Stimulated activated CD8-positive, alpha-beta memory T cell treated with anti-CD3 and anti-CD28 coated beads, Interleukin-4, amount 100 ng/mL, for 1 hour (primary cell): ENCODE measurements around the gene PRR36.
"Not testable (repeated sequence)": the region's sequence is repeated elsewhere in the genome, so short reads cannot be mapped to it uniquely, and the experiment has no call there.

Source experiments
- DNase-seq, 2 donors: peaks; one replicate each; pipeline ENCODE4 v3.0.0-alpha.2; 2020; ENCODE audit warnings: low read depth in 2 of 2, low spot score in 1 of 2

Gene PRR36

DNA sequence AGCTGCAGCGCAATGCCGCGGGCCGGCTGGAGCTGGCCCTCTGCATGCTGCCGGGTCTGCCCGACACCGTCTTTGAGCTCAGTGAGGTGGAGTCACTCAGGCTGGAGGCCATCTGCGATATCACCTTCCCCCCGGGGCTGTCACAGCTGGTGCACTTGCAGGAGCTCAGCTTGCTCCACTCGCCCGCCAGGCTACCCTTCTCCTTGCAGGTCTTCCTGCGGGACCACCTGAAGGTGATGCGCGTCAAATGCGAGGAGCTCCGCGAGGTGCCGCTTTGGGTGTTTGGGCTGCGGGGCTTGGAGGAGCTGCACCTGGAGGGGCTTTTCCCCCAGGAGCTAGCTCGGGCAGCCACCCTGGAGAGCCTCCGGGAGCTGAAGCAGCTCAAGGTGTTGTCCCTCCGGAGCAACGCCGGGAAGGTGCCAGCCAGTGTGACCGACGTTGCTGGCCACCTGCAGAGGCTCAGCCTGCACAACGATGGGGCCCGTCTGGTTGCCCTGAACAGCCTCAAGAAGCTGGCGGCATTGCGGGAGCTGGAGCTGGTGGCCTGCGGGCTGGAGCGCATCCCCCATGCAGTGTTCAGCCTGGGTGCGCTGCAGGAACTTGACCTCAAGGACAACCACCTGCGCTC is 25.7 kb upstream of the PRR36 start:
- no peak for DNase-seq

DNA sequence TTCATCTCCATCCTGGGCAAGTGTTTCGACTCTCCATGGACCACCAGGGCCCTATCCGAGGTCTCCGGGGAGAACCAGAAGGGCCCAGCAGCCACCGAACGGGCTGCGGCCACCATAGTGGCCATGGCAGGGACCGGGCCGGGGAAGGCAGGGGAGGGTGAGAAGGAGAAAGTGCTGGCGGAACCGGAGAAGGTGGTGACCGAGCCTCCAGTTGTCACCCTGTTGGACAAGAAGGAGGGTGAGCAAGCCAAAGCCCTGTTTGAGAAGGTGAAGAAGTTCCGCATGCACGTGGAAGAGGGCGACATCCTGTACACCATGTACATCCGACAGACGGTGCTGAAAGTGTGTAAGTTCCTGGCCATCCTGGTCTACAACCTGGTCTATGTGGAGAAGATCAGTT is 24.8 kb upstream of the PRR36 start:
- DNase-seq = no peak

DNA sequence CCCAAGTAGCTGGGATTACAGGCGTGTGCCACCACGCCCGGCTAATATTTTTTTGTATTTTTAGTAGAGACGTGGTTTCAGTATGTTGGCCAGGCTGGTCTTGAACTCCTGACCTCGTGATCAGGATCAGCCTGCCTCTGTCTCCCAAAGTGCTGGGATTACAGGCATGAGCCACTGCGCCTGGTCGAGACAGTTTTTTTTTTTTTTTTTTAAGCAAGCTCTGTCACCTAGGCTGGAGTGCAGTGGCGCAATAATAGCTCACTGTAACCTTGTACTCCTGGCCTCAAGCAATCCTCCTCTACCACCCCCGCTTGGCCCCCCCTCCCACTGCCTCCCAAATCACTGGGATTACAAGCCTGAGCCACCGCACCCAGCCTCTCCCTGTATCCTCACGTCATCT is 23.1 kb upstream of the PRR36 start:
- no peak for DNase-seq

DNA sequence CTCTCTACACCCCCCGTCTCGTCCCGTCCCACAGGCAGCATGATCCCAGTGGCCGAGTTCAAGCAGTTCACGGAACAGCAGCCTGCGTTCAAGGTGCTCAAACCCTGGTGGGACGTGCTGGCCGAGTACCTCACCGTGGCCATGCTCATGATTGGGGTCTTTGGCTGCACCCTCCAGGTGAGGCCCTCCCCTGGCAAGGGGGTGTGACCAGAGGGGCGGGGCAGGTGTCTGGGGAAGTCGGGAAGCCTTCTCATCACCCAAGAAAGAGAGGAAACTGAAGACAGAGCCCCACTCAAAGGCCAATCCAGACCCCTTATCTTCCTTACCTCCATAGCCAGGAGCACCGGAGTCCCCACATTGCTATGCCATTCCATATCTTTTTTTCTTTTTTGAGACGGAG is 21.4 kb upstream of the PRR36 start:
- no peak for DNase-seq

DNA sequence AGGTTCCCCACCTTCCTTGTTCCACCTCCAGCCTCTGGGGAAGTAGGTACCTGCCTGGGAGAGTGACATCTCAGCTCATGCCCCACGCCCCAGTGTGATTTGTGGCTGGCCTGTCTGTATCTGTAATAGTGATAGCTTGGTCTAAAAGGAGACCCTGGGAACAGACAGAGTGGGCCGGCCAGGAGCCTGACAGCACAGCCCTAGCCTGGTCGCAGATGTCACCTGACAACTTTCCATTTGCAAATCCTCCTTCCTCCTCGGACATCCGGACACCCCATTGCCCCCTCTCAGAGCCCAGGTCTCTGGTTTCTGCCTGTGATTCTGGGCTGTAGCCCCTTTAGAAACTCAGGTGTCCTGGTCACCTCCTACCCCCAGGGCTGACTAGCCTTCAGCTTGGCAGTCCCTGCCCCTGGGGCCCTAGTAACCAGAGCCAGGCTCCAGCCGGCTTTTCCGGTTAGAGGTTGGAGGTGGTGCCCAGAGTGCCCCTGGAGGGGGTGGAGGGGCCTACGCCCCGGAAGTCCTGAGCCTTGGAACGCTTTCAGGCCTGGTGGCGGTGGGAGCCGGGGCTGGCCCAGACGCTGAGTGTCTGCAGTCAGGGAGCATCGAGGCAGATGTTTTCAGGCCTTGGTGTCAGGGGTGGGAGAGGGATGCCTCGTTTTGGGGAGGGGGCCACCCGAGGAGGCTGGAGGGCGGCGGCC is 20.6 kb upstream of the PRR36 start:
- DNase-seq = no peak

DNA sequence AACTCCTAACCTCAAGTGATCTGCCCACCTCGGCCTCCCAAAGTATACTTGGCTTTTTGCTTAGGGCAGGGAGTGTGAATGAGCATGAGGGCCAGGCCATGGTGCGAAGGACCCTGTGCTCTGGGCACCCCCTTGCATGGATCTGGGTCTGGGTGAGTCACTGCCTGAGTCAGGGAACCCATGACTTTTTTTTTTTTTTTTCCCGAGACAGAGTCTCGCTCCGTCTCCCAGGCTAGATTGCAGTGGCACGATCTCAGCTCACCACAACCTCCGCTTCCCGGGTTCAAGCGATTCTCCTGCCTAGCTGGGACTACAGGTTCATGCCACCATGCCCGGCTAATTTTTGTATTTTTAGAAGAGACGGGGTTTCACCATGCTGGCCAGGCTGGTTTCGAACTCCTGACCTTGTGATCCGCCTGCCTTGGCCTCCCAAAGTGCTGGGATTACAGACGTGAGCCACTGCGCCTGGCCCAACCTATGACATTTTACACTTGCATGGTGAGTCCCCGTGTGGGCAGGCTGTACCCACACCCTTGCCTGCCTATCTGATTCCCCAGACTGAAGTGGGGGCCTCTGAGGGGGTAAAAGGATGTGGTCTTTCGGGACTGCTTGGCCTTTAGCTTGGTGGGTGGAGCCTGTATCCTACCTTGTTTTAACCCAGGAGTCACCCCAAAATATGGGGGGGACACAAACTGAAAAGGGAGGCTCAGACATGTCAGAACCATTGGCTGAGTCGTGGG is 19.3 kb upstream of the PRR36 start:
- not testable (repeated sequence) for DNase-seq

DNA sequence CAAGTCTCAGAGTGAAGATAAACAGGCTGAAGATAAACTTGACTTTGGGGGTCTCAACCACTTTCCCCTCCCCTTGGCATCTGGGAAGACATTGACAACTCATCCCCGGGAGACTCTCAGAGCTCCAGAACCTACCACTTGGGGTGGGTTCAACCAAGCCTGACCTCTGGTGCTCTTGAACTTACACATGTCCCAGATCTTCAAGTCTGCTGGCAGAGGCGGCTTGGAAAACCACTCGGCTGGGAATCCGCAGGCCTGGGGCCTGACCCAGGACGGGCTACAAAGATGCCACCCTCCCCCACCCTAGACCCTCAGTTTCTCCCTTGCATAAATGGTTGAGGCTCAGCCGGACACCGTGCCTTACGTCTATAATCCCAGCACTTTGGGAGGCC is 14.6 kb upstream of the PRR36 start:
- no peak for DNase-seq

DNA sequence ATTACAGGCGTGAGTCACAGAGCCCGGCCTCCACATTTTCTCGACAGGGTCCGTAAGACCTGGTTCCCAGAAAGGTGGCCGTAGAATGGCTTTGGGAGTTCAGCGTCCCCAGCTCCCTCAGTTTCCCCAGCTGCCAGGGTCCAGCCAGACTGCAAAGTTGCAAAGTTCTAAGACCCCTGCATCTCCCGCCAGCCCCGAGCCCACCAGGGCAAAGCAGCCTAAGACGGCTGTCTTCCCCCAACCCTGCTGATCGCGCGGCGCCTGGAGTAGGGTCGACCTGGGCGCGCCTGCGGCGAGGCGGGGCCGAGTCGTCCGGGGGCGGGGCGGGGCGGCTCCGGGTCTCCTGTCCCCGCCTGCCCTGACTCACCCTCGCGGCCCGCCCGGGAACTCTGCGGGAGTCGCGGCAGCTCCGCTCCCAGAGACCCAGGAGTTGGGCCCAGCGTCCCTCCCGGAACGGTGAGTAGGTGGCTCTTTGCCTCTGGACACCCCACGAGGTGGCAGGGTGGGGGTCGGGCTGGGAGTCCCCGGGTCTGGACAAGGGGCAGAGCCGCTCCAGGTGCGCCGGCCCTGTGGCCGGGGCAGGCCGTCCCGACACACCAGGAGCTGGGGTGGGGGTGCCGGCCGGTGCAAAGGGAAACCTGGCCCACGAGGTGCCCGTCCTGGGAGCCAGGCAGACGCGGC is 14.1 kb upstream of the PRR36 start, which contains the start of gene LRRC8E:
LRRC8E (plus strand) TSS at position 366 of the 681 bp plus-strand sequence. CDS start 7,094 bp downstream, outside the sequence.
- DNase-seq = peak in 1 of 2 donors; percentile 16

DNA sequence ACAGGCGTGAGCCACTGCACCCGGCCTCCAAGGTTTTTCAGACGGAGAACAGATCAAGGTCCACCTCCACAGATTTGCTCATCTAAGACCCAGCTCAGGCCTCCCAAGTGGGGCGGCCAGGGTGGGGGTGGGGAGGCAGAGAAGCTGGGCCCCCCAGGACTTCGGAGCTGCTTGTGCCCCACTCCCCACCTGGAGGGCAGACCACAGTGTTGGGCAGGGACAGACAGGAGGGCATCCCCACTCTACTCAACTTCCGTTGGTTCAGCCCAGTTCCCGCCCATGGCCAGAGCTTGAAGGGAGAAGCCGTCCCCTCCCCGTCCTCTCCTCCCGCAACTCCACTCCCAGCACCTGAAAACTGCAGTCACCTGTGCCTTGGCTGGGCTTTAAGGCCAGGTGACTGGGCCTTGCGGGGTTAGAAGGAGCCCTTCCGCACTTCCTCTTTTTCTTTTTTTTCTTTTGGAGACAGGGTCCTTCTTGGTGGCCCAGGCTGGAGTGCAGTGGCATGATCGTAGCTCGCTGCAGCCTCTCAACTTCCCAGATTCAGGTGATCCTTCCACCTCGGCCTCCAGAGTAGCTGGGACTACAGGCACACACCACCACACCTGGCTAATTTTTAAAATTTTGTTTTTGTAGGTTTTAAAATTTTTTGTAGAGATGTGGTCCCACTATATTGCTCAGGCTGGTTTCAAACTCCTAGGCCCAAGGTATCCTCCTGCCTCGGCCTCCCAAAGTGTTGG is 13.4 kb upstream of the PRR36 start:
- no peak for DNase-seq

DNA sequence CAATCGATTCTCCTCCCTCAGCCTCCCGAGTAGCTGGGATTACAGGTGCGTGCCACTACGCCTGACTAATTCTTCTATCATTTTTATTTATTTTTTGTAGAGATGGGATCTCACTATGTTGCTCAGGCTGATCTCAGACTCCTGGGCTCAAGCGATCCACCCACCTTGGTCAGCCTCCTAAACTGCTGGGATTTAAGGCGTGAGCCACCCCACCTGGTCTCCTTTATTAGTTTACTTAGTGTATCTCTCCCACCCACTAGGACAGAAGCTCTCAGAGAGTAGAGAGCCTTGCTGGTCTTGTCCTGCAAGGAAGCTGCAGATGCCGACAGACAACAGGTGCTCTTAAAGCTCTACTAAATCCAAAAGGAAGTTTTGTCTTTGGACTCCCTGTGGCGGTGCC is 11.6 kb upstream of the PRR36 start:
- no peak for DNase-seq

DNA sequence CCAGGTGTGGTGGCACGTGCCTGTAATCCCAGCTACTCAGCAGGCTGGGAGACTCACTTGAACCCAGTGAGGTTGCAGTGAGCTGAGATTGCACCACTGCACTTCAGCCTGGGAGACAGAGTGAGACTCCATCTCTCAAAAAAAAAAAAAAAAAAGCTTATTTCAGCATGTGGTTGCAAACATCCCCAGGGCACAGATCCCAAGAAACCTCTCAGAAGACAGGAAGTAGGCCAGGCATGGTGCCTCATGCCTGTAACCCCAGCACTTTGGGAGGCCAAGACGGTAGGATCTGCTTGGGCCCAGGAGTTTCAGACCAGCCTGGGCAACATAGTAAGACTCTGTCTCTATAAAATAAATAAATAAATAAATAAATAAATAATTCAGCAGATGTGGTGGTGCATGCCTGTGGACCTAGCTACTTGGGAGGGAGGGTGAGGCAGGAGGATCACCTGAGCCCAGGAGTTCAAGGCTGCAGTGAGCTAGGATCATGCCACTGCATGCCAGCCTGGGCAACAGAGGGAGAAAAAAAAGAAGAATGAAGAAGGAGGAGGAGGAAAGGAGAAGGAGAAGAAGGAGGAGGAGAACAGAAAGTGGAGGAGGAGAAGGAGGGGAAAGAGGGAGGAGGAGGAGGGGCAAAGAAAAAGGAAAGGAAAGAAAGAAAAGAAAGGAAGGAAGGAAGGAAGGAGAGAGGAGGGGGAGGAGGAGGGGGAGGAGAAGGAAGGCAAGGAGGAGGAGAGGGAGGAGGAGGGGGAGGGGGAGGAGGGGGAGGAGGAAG is 9.8 kb upstream of the PRR36 start:
- no peak for DNase-seq

DNA sequence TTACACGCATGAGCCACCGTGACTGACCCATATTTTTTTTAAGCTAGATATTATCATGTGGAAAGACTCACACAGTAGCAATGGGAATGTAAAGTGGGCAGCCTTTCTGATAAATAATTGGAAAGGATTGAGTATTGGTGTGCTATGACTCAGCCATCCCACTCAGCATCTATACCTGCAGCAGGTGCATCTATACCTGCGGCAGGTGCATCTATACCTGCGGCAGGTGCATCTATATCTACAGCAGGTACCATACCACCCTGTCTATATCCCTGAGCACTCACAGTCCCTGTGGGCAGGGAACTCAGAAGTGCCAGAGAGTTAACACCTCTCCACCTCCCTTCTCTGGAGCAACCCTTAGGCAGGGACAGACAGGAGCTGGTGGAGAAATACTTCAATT is 8.9 kb upstream of the PRR36 start:
- no peak for DNase-seq

DNA sequence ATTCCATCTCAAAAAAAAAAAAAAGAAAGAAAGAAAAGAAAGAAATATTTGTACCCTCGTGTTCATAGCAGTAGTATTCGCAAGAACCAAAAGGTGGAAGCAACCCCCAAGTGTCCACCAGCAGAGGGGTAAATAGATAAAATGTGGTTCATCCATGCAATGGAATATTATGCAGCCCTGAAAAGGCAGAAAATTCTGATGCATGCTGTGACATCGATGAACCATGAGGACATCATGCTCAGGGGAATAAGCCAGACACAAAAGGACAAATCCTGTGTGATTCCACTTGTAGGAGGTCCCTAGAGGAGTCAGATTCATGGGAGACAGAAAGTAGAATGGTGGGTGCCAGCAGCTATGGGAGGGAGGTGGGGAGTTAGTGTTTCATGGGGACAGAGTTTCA is 7.7 kb upstream of the PRR36 start:
- DNase-seq = no peak

DNA sequence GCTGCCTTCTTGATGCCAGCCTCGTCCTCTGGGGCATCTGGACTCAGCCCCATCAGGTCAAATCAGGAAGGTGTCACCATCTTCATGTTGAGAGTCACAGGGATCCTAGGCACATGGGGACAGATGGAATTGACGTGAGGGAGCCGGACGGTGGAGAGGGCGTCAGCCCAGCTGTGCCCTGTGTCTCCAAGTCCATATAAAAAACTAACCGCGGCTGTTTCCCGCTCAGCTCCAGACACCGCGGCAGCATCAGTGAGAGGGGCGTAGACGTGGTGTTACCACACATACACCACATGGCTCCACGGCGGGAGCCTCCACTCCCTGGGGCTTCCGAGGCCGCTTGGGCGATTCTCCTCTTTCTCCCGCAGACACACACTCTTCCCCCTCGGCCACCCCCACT is 5.6 kb upstream of the PRR36 start:
- DNase-seq = no peak

DNA sequence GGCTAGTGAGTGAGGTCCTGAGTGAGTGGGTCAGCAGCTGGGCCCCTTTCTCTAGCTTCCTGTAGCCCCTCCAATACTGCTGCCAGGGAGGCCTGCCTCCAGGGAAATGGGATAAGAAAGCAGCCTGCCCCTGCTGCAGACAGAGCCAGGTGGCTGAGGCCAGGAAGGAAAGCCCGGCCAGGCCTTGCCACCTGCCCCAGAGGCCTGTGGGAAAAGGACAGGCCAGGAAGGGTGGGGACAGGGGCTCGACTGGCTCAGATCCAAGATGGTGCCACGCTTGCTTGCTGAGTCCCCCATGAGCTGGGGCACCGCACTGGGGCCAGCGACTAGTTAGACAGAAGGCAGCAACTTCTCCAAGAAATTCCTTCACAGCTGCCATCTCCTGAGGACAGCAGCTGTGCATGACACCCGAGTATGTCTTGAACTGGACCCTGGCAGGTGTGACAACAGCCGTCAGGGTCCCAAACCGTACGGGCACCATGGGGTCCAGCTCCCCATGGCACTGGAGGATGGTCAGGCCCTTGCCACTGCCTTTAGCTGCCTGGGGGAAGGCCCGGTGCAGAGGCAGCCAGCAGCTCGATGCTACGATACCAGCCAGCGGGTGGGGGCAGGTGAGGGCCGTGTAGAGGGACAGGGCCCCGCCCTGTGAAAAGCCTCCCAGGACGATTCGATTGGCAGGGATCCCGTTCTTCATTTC is 5.1 kb upstream of the PRR36 start:
- DNase-seq = no peak

DNA sequence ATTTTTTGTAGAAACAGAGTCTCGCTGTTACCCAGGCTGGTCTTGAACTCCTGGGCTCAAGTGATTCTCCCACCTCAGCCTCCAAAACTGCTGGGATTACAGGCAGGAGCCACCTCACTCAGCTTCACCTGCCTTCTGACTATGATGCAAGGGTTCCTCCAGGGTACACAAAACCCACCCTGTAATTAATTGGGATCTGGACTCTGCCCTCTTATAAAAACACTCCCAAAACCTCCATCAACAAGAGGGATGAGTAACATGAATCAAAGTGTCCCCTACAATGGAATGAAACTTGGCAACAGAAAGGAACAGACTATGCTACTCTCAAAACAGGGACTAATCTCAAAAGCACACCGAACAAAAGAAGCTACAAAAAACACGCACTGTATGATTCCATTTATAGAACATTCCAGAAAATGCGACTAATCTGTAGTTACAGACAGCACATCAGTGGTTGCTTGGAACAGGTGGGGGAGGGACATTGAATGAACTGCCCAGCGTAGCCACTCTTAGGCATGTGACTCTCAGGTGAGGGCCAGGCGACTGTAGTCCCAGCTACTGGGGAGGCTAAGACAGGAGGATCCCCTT is 3.2 kb upstream of the PRR36 start:
- DNase-seq = no peak

DNA sequence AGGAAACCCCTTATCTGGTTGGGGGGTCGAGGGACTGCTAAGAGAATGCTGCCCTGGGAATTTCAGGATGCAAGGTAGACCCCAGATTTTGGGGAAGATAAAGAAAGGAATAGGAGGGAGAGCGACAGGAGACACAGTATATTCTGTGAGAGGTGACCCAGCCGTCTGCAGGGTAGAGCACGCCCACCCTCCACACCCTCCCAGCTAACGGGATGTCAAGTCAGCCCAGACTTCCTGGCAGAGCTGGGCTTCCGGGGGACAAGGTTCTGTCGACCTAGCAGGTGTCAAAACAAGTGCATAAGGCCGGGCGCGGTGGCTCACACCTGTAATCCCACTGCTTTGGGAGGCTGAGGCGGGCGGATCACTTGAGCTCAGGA is 695 bp upstream of the PRR36 start:
- no peak for DNase-seq

DNA sequence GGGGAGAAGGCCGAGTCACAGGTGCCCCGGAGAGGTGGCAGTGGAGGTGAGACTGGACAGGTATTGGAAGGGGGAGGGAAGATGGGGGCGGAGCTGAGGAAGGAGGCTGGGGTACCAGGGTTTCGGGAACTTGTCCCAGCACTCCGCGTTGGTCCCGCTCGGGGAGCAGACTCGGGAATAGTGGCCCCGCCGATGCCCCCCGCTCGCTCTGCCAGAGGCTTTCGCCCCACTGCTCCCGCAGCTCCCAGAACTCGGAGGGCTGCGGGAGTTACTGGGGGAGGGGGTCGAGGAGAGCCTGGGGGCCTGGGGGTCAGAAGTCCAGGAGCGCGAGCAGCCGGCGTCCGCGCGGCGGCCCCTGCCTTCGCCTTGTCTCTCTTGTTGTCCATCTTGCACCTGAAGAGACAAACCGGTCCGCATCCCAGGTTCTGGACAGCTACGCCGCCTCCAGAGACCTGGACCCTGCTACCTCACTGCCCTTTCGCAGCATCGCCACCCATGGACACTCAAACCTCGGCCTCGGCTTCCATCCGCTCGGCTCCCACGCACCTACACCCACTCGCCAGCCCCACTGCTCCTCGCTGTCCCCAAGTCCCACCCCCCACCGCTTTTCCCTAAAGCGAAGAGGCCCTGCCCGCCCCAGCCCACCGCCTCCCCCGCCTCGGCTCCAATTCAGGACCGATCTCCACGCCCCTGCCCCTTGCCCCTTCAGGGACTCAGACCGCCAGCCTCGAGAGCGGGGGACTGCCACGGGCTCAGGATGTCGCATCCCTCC is 700 bp downstream of the PRR36 start:
- DNase-seq = no peak
